GM23338 (cell line): ENCODE results near the gene LEAP2. TPM values are rescaled to one million over a fixed set of nuclear protein-coding genes. Genes with fewer than 3 reads are reported as not detected.
A peak's percentile ranks its signal among the peaks of the same experiment; 100 is the strongest.

Source experiments
- ATAC-seq: fragments of 200-7000 bp; cut with Tn5 transposase; 3 replicates; pipeline ENCODE4 v1.9.1; 2020
- DNase-seq: peaks from one replicate; pipeline ENCODE4 v3.0.0-alpha.2; 2015; ENCODE audit warnings: low spot score
- H2AFZ ChIP-seq: fragments of 200-600 bp; sonication (generic); 2 replicates; pipeline ENCODE4 v1.8.0; 2016; ENCODE audit warnings: antibody characterized with exemption, mild to moderate bottlenecking, moderate library complexity
- H3F3A ChIP-seq: fragments of 200-600 bp; sonication (generic); replicated peaks from 2 replicates; pipeline ENCODE4 v1.8.0; 2017; ENCODE audit warnings: antibody characterized with exemption, mixed run types, low read depth
- H3K27ac ChIP-seq: fragments of 200-600 bp; sonication (generic); 2 replicates; pipeline ENCODE4 v1.6.1; 2016; ENCODE audit warnings: low read depth
- H3K27me3 ChIP-seq: fragments of 200-600 bp; sonication (generic); 2 replicates; pipeline ENCODE4 v1.8.0; 2016; ENCODE audit warnings: mild to moderate bottlenecking, mixed run types, moderate library complexity; ENCODE audit not compliant: insufficient read depth
- H3K36me3 ChIP-seq: fragments of 200-600 bp; sonication (generic); 2 replicates; pipeline ENCODE4 v1.8.0; 2016; ENCODE audit warnings: mild to moderate bottlenecking; ENCODE audit not compliant: insufficient read depth
- H3K4me1 ChIP-seq: fragments of 200-600 bp; sonication (generic); 2 replicates; pipeline ENCODE4 v1.8.0; 2016; ENCODE audit warnings: mild to moderate bottlenecking, moderate library complexity; ENCODE audit not compliant: insufficient read depth
- H3K4me2 ChIP-seq: fragments of 200-600 bp; sonication (generic); 2 replicates; pipeline ENCODE4 v1.7.1; 2017; ENCODE audit warnings: mixed run types
- H3K4me3 ChIP-seq: fragments of 200-600 bp; sonication (generic); 2 replicates; pipeline ENCODE4 v1.6.1; 2016; ENCODE audit warnings: mixed run types
- H3K79me2 ChIP-seq: fragments of 200-600 bp; sonication (generic); replicated peaks from 2 replicates; pipeline ENCODE4 v1.8.0; 2017; ENCODE audit warnings: mild to moderate bottlenecking; ENCODE audit not compliant: insufficient read depth
- H3K9me2 ChIP-seq: fragments of 200-600 bp; sonication (generic); 2 replicates; pipeline ENCODE4 v1.8.0; 2017; ENCODE audit not compliant: insufficient read depth
- H4K20me1 ChIP-seq: fragments of 200-600 bp; sonication (generic); replicated peaks from 2 replicates; pipeline ENCODE4 v1.8.0; 2017; ENCODE audit warnings: mild to moderate bottlenecking; ENCODE audit not compliant: insufficient read depth
- H3K27ac Mint-ChIP-seq: 2 replicates; pipeline ENCODE4 v1.8.0; 2020; ENCODE audit warnings: inconsistent platforms, mild to moderate bottlenecking, moderate library complexity, mixed read lengths
- H3K27me3 Mint-ChIP-seq: 3 replicates; pipeline ENCODE4 v1.8.0; 2022; ENCODE audit warnings: low read depth, mild to moderate bottlenecking, moderate library complexity, mixed read lengths, inconsistent platforms; ENCODE audit not compliant: insufficient read depth, poor library complexity
- H3K36me3 Mint-ChIP-seq: 3 replicates; pipeline ENCODE4 v1.8.0; 2021; ENCODE audit warnings: low read depth, mild to moderate bottlenecking, inconsistent platforms, moderate library complexity, mixed read lengths
- H3K4me1 Mint-ChIP-seq: 3 replicates; pipeline ENCODE4 v1.8.0; 2020; ENCODE audit warnings: mild to moderate bottlenecking, inconsistent platforms, mixed read lengths
- H3K4me3 Mint-ChIP-seq: 3 replicates; pipeline ENCODE4 v1.8.0; 2021; ENCODE audit warnings: moderate library complexity, mild to moderate bottlenecking, inconsistent platforms, mixed read lengths
- H3K9me3 Mint-ChIP-seq: 3 replicates; pipeline ENCODE4 v1.8.0; 2020; ENCODE audit warnings: moderate library complexity, mild to moderate bottlenecking, inconsistent platforms, mixed read lengths
- CREB1 ChIP-seq: fragments of 250-450 bp; sonication (Bioruptor Pico); IDR thresholded peaks from 2 replicates; pipeline ENCODE4 v1.5.0; 2020; ENCODE audit warnings: low read depth, mild to moderate bottlenecking, moderate library complexity
- ETS1 ChIP-seq: IDR thresholded peaks from 2 replicates; pipeline ENCODE4 v1.6.1; 2016; ENCODE audit warnings: antibody characterized with exemption
- EZH2phosphoT487 ChIP-seq: fragments of 200-600 bp; sonication (generic); IDR thresholded peaks from one replicate; pipeline ENCODE4 v1.8.1; 2018; ENCODE audit warnings: antibody characterized with exemption; ENCODE audit not compliant: unreplicated experiment
- JUNB ChIP-seq: IDR thresholded peaks from one replicate; pipeline ENCODE4 v1.6.1; 2016; ENCODE audit warnings: antibody characterized with exemption; ENCODE audit not compliant: unreplicated experiment
- POLR2AphosphoS5 ChIP-seq: IDR thresholded peaks from 2 replicates; pipeline ENCODE4 v1.6.1; 2016; ENCODE audit warnings: antibody characterized with exemption, low read depth
- STAT1 ChIP-seq: IDR thresholded peaks from one replicate; pipeline ENCODE4 v1.6.1; 2016; ENCODE audit warnings: antibody characterized with exemption; ENCODE audit not compliant: unreplicated experiment
- ZNF114 ChIP-seq: fragments of 250-450 bp; sonication (Bioruptor Pico); IDR thresholded peaks from 2 replicates; pipeline ENCODE4 v1.5.0; 2020; ENCODE audit warnings: mild to moderate bottlenecking, moderate library complexity
- ZNF331 ChIP-seq: fragments of 250-450 bp; sonication (Bioruptor Pico); IDR thresholded peaks from 2 replicates; pipeline ENCODE4 v1.5.0; 2020; ENCODE audit warnings: low read depth, mild to moderate bottlenecking, moderate library complexity
- polyA plus RNA-seq: library from polyadenylated mRNA; unstranded; fragments of >200 nt; fragmentation: Nextera tagmentation; extraction: Ambion mirVana; gene quantifications from 2 replicates; pipeline ENCODE4 v1.2.1, GENCODE V29; 2016
- total RNA-seq: library from RNA; depleted of rRNA; stranded (reverse); fragments of >200 nt; shearing (Covaris generic); gene quantifications from 2 replicates; pipeline ENCODE4 v1.2.3, GENCODE V29; 2014
- TF ChIP-seq, protein P1 (sequence below): fragments of 250-450 bp; sonication (Bioruptor Pico); IDR thresholded peaks from 2 replicates; pipeline ENCODE4 v1.5.0; 2020; ENCODE audit warnings: mild to moderate bottlenecking, moderate library complexity
- TF ChIP-seq, protein P2 (sequence below), 2 experiments: fragments of 200-600 bp in 1 of 2; sonication (generic) in 1 of 2; conservative IDR thresholded peaks; 2 replicates each; pipeline versions ENCODE4 v1.5.1 to v1.6.1; 2016 to 2017; ENCODE audit warnings: antibody characterized with exemption in 2 of 2, low read depth in 2 of 2, mild to moderate bottlenecking in 2 of 2, moderate library complexity in 1 of 2

Gene LEAP2
- total and polyA plus RNA-seq, 2 experiments from 2014 or later = 1.5 to 1.8 TPM

DNA sequence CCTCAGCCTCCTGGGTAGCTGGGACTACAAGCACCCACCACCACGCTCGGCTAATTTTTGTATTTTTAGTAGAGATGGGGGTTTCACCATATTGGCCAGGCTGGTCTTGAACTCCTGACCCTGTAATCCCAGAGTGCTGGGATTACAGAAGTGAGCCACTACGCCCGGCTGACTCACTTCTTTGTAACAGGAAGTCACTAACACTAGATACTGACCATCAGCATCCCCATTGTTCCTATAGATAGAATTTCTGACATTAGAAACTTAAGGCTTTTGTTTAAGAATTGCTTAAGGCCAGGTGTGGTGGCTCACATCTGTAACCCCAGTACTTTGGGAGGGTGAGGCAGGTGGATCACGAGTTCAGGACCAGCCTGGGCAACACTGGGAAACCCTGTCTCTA lies 42.2 kb downstream of the LEAP2 start (continued):
- TF ChIP-seq, protein P1, sequence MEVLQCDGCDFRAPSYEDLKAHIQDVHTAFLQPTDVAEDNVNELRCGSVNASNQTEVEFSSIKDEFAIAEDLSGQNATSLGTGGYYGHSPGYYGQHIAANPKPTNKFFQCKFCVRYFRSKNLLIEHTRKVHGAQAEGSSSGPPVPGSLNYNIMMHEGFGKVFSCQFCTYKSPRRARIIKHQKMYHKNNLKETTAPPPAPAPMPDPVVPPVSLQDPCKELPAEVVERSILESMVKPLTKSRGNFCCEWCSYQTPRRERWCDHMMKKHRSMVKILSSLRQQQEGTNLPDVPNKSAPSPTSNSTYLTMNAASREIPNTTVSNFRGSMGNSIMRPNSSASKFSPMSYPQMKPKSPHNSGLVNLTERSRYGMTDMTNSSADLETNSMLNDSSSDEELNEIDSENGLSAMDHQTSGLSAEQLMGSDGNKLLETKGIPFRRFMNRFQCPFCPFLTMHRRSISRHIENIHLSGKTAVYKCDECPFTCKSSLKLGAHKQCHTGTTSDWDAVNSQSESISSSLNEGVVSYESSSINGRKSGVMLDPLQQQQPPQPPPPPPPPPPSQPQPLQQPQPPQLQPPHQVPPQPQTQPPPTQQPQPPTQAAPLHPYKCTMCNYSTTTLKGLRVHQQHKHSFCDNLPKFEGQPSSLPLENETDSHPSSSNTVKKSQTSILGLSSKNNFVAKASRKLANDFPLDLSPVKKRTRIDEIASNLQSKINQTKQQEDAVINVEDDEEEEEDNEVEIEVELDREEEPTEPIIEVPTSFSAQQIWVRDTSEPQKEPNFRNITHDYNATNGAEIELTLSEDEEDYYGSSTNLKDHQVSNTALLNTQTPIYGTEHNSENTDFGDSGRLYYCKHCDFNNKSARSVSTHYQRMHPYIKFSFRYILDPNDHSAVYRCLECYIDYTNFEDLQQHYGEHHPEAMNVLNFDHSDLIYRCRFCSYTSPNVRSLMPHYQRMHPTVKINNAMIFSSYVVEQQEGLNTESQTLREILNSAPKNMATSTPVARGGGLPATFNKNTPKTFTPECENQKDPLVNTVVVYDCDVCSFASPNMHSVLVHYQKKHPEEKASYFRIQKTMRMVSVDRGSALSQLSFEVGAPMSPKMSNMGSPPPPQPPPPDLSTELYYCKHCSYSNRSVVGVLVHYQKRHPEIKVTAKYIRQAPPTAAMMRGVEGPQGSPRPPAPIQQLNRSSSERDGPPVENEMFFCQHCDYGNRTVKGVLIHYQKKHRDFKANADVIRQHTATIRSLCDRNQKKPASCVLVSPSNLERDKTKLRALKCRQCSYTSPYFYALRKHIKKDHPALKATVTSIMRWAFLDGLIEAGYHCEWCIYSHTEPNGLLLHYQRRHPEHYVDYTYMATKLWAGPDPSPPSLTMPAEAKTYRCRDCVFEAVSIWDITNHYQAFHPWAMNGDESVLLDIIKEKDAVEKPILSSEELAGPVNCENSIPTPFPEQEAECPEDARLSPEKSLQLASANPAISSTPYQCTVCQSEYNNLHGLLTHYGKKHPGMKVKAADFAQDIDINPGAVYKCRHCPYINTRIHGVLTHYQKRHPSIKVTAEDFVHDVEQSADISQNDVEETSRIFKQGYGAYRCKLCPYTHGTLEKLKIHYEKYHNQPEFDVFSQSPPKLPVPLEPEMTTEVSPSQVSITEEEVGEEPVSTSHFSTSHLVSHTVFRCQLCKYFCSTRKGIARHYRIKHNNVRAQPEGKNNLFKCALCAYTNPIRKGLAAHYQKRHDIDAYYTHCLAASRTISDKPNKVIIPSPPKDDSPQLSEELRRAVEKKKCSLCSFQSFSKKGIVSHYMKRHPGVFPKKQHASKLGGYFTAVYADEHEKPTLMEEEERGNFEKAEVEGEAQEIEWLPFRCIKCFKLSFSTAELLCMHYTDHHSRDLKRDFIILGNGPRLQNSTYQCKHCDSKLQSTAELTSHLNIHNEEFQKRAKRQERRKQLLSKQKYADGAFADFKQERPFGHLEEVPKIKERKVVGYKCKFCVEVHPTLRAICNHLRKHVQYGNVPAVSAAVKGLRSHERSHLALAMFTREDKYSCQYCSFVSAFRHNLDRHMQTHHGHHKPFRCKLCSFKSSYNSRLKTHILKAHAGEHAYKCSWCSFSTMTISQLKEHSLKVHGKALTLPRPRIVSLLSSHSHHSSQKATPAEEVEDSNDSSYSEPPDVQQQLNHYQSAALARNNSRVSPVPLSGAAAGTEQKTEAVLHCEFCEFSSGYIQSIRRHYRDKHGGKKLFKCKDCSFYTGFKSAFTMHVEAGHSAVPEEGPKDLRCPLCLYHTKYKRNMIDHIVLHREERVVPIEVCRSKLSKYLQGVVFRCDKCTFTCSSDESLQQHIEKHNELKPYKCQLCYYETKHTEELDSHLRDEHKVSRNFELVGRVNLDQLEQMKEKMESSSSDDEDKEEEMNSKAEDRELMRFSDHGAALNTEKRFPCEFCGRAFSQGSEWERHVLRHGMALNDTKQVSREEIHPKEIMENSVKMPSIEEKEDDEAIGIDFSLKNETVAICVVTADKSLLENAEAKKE (CRISPR knock-in tag) = no peak
- TF ChIP-seq, protein P2, sequence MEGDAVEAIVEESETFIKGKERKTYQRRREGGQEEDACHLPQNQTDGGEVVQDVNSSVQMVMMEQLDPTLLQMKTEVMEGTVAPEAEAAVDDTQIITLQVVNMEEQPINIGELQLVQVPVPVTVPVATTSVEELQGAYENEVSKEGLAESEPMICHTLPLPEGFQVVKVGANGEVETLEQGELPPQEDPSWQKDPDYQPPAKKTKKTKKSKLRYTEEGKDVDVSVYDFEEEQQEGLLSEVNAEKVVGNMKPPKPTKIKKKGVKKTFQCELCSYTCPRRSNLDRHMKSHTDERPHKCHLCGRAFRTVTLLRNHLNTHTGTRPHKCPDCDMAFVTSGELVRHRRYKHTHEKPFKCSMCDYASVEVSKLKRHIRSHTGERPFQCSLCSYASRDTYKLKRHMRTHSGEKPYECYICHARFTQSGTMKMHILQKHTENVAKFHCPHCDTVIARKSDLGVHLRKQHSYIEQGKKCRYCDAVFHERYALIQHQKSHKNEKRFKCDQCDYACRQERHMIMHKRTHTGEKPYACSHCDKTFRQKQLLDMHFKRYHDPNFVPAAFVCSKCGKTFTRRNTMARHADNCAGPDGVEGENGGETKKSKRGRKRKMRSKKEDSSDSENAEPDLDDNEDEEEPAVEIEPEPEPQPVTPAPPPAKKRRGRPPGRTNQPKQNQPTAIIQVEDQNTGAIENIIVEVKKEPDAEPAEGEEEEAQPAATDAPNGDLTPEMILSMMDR (conservative IDR thresholded peaks at IDR 0.05; ENCODE audit: low read depth in 2 of 2) = no peak
- TF ChIP-seq ZNF331 (CRISPR knock-in tag) (no peak), POLR2AphosphoS5 (no peak), STAT1 (no peak)

DNA sequence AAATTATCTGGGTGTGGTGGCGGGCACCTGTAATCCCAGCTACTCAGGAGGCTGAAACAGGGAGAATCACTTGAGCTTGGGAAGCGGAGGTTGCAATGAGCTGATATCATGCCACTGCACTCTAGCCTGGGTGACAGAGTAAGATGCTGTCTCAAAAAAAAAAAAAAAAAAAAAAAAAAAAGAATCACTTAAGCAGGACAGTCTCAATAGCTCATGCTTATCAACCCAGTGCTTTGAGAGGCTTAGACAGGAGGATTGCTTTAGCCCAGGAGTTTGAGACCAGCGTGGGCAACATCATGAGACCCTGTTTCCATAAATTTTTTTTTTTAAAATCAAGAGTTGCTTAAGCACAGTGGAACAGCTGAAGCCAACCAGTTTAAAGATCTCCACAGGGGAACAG lies 42.6 kb downstream of the LEAP2 start:
- Histone ChIP-seq H3K27me3 (no peaks in the 10 kb centered on the region), H3K9me2 (no peaks in the 10 kb centered on the region), H3K27ac (no peak overlapping the region), H4K20me1 (peaks cover 16% of the 10 kb centered on the region), H3K79me2 (peaks cover 51% of the 10 kb centered on the region), H3K4me2 (no peak overlapping the region), H2AFZ (no peak overlapping the region), H3F3A (no peaks in the 10 kb centered on the region), H3K4me1 (no peaks in the 10 kb centered on the region), H3K4me3 (no peak overlapping the region), H3K36me3 (peaks cover 10% of the 10 kb centered on the region)
- Mint-ChIP-seq H3K4me3 (no peak overlapping the region), H3K9me3 (no peaks in the 10 kb centered on the region), H3K27ac (0 out of 2 replicates have a peak overlapping the region, but pooled peaks have one; percentile 5), H3K4me1 (peaks cover 3% of the 10 kb centered on the region; the same call in 1 of the 3 replicates), H3K36me3 (peaks cover 41% of the 10 kb centered on the region), H3K27me3 (peaks cover 5% of the 10 kb centered on the region)
- DNase-seq (no peak), ATAC-seq (no peak)
- TF ChIP-seq EZH2phosphoT487 (no peak), ETS1 (no peak), ZNF114 (CRISPR knock-in tag) (no peak), CREB1 (no peak), JUNB (no peak), STAT1 (no peak)
- TF ChIP-seq, protein P2 (conservative IDR thresholded peaks at IDR 0.05; ENCODE audit: low read depth in 2 of 2) = no peak
